ENCODE results near the gene TUBG2. TPM values are rescaled to one million over a fixed set of nuclear protein-coding genes. Genes with fewer than 3 reads are reported as not detected.
"Not testable (repeated sequence)": the region's sequence is repeated elsewhere in the genome, so short reads cannot be mapped to it uniquely, and the experiment has no call there.

Gene TUBG2
- total RNA-seq, 2 experiments from 2014 or later, result 9.0 to 9.2 TPM

DNA sequence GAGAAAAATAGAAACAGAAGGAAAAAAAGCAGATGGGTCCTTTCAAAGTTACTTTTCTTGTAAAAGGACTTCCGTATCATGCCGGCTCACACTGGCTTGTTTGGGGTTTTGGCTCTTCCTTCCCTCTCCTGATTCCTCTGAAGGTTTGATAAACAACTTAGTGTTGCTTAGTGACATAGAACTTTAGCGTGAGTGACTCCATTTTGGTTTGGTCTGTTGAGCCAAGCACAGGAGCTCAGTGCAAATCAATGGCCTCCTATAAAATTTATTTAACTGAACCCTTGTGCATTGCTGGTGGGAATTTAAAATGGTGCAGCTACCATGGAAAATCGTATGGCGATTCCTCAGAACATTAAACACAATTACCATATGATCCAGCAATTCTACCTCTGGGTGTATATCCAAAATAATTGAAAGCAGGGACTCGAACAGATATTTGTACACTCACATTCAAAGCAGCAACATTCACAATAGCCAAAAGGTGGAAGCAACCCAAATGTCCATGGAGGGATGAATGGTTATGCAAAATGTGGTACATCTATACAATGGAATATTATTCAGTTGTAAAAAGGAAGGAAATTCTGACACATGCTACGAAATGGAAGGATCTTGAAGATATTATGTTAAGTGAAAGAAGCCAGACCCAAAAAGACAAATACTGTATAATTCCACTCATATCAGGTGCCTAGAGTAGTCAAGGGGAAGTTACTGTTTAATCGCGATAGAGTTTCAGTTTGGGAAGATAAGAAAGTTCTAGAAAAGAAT, 1.1 kb upstream of the TUBG2 start:
- Mint-ChIP-seq H3K4me3 (peak overlapping the region; percentile 86), H3K27me3 (peaks cover 3% of the 10 kb centered on the region), H3K27ac (peak overlapping the region; percentile 29), H3K36me3 (ENCODE audit: low read depth) (no peaks in the 10 kb centered on the region), H3K4me1 (peaks cover 26% of the 10 kb centered on the region), H3K9me3 (ENCODE audit: low read depth) (no peaks in the 10 kb centered on the region)
- DNase-seq (no peak), ATAC-seq (no peak)
- intact Hi-C loops (cut with DNase I, micrococcal nuclease), result no loop called here
- ChIA-PET CTCF (interaction anchor here (1.1 kb wide), 1 partner anchor 78 kb away, joined by 4 read pairs; no protein-coding TSS in a partner anchor), POLR2A (no interaction called here)

DNA sequence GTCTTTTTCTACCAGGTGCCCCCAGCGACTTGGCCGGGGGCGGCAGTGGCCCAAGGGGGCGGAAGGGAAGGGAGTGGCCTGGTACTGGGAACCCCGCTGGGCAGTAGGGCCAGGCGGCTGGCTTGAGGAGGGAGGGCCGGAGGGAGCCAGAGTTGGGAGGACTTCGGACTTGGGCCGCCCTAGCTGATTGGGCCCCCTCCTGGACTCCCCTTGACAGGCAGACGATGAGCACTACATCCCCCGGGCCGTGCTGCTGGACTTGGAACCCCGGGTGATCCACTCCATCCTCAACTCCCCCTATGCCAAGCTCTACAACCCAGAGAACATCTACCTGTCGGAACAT, 819 bp downstream of the TUBG2 start:
- H3K36me3 Mint-ChIP-seq (ENCODE audit: low read depth); POLR2A ChIA-PET; ATAC-seq; DNase-seq; H3K9me3 Mint-ChIP-seq (ENCODE audit: low read depth); H3K27me3 Mint-ChIP-seq; H3K27ac Mint-ChIP-seq: not testable (repeated sequence)
- H3K4me1 Mint-ChIP-seq, result peaks cover 26% of the 10 kb centered on the region
- CTCF ChIA-PET, result interaction anchor here (0.9 to 1.7 kb wide), 2 partner anchors 19 to 82 kb away, joined by 4 to 8 read pairs; partner anchors contain the start of gene PSMC3IP
- H3K4me3 Mint-ChIP-seq, result peak overlapping the region; percentile 86
- intact Hi-C loops (cut with DNase I, micrococcal nuclease), result loop anchor here in 1 of 2 experiments (1.0 kb wide), 2 partner anchors 17 to 51 kb away; partner anchors contain the start of genes RETREG3 and TUBG1

DNA sequence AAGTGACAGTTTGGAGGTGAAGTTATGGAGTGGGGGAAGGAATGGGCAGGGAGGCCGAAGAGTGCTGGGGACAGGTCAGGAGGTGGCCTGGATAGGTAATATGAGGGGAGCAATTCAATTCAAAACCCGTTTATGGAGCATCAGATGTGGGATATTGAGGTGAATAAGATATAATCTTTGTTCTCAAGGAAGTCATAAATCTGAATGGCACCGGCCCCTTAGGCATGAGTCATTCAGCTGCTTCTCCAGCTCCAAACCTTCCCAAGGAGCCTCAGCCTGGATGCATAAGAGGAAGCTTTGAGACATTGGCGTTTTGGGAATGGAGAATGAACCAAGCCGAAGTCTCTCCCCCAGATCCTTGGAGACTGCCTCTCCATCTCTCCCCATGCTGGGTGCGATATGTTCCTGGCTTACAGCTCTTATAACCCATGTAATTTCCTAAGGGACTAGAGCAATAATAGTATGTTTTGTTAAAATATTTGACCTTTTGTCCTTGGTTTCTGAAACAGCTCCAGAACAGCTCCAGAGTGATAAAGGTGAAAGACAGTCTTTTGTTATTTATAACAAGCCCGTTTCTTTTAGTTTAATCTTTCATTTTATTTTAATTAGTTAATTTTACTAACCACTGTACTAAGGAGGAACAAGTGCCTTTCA, 1.7 kb downstream of the TUBG2 start:
- DNase-seq (no peak), ATAC-seq (no peak)
- peaks cover 21% of the 10 kb centered on the region for H3K4me1 Mint-ChIP-seq
- peaks cover 4% of the 10 kb centered on the region for H3K36me3 Mint-ChIP-seq (ENCODE audit: low read depth)
- H3K27me3 Mint-ChIP-seq, result no peaks in the 10 kb centered on the region
- CTCF ChIA-PET, result interaction anchor here (0.6 to 1.4 kb wide), 7 partner anchors 20 to 476 kb away, joined by 3 to 8 read pairs (median 4); partner anchors contain the start of genes HCRT, RETREG3 and TUBG1
- H3K27ac Mint-ChIP-seq, result no peak overlapping the region
- POLR2A ChIA-PET, result no interaction called here
- H3K9me3 Mint-ChIP-seq (ENCODE audit: low read depth), result no peaks in the 10 kb centered on the region
- intact Hi-C loops (cut with DNase I, micrococcal nuclease), result no loop called here
- no peak overlapping the region for H3K4me3 Mint-ChIP-seq

DNA sequence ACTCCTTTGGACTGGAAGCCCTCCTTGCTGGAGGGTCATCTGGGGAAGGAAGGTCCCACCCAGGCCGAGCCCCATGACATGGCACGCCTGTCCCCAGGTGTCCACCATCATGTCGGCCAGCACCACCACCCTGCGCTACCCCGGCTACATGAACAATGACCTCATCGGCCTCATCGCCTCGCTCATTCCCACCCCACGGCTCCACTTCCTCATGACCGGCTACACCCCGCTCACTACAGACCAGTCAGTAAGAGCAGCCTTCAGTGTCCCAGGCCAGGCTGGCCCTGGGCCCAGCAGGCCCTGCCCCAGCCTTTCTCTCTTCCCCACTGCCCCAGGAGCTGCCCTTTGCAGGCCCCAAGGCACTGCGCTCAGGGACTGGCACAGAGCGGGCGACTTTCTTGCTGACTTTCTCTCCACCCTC, 6.5 kb downstream of the TUBG2 start:
- intact Hi-C loops (cut with DNase I, micrococcal nuclease), result no loop called here
- Mint-ChIP-seq H3K4me1 (peaks cover 3% of the 10 kb centered on the region), H3K9me3 (ENCODE audit: low read depth) (no peaks in the 10 kb centered on the region), H3K27me3 (peaks cover 8% of the 10 kb centered on the region), H3K27ac (no peak overlapping the region), H3K4me3 (no peak overlapping the region), H3K36me3 (ENCODE audit: low read depth) (peaks cover 8% of the 10 kb centered on the region)
- ChIA-PET POLR2A (no interaction called here), CTCF (no interaction called here)
- ATAC-seq (no peak), DNase-seq (no peak)

DNA sequence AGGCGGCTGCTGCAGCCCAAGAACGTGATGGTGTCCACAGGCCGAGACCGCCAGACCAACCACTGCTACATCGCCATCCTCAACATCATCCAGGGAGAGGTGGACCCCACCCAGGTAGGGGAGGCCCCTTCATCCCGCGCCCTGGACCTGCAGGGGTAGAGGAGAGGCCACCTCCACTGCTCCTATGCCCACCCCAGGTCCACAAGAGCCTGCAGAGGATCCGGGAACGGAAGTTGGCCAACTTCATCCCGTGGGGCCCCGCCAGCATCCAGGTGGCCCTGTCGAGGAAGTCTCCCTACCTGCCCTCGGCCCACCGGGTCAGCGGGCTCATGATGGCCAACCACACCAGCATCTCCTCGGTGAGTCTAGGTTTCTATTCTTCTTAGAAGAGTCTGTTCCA, 7.0 kb downstream of the TUBG2 start:
- ATAC-seq; H3K4me3 Mint-ChIP-seq; H3K9me3 Mint-ChIP-seq (ENCODE audit: low read depth); POLR2A ChIA-PET; intact Hi-C loops (cut with DNase I, micrococcal nuclease); DNase-seq; H3K4me1 Mint-ChIP-seq; H3K27ac Mint-ChIP-seq; H3K36me3 Mint-ChIP-seq (ENCODE audit: low read depth): not testable (repeated sequence)
- H3K27me3 Mint-ChIP-seq, result peaks cover 13% of the 10 kb centered on the region
- CTCF ChIA-PET, result interaction anchor here (0.7 kb wide), 1 partner anchor 97 kb away, joined by 3 read pairs; no protein-coding TSS in a partner anchor

GRCh38 chr17:42667088-42667951, 8.2 kb downstream of the TUBG2 start:
- Mint-ChIP-seq H3K9me3 (ENCODE audit: low read depth) (no peaks in the 10 kb centered on the region), H3K27ac (no peak overlapping the region), H3K4me1 (peaks cover 15% of the 10 kb centered on the region), H3K36me3 (ENCODE audit: low read depth) (peaks cover 8% of the 10 kb centered on the region), H3K4me3 (no peak overlapping the region), H3K27me3 (peaks cover 20% of the 10 kb centered on the region)
- ChIA-PET CTCF (interaction anchor here (0.6 to 1.6 kb wide), 5 partner anchors 12 to 1177 kb away, joined by 3 to 4 read pairs (median 3); partner anchors contain the start of gene KRT36), POLR2A (interaction anchor here (0.5 to 0.6 kb wide), 2 partner anchors 36 to 59 kb away, joined by 3 read pairs; no protein-coding TSS in a partner anchor)
- ATAC-seq, result no peak
- DNase-seq, result no peak
- intact Hi-C loops (cut with DNase I, micrococcal nuclease), result no loop called here

DNA sequence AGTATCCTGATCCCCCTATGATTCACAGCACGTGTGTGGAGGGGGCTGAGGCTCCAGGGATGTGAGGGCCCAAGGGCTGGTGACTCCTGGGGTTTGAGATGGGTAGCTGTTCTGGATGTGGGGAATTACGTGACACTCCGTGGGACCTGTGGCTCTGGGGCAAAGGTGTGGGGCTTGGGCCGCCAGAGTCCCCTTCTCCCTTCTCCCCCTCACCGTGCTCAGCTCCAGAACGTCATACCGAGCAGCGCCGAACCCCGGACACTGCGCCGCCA, 10.6 kb downstream of the TUBG2 start:
- no peak for DNase-seq
- no peak for ATAC-seq
- intact Hi-C loops (cut with DNase I, micrococcal nuclease), result no loop called here
- POLR2A ChIA-PET, result no interaction called here
- Mint-ChIP-seq H3K4me3 (no peak overlapping the region), H3K36me3 (ENCODE audit: low read depth) (peaks cover 8% of the 10 kb centered on the region), H3K27me3 (peaks cover 25% of the 10 kb centered on the region), H3K9me3 (ENCODE audit: low read depth) (no peaks in the 10 kb centered on the region), H3K27ac (no peak overlapping the region), H3K4me1 (peaks cover 19% of the 10 kb centered on the region)
- CTCF ChIA-PET, result interaction anchor here (0.5 to 2.0 kb wide), 2 partner anchors 91 to 375 kb away, joined by 3 to 4 read pairs; no protein-coding TSS in a partner anchor

- ChIA-PET CTCF (interaction anchor here (0.8 to 2.0 kb wide), 3 partner anchors 14 to 92 kb away, joined by 3 to 4 read pairs (median 3); partner anchors contain the start of genes RETREG3 and TUBG1), POLR2A (no interaction called here)
- Mint-ChIP-seq H3K4me3 (peak overlapping the region; percentile 56), H3K27me3 (peaks cover 30% of the 10 kb centered on the region), H3K9me3 (ENCODE audit: low read depth) (no peaks in the 10 kb centered on the region), H3K4me1 (peaks cover 21% of the 10 kb centered on the region), H3K27ac (no peak overlapping the region), H3K36me3 (ENCODE audit: low read depth) (peaks cover 8% of the 10 kb centered on the region)
- DNase-seq (peak; percentile 67), ATAC-seq (peak; percentile 64)
- intact Hi-C loops (cut with DNase I, micrococcal nuclease), result loop anchor here in 1 of 2 experiments (10.0 kb wide), 1 partner anchor 325 kb away; no protein-coding TSS in a partner anchor
Measured at GRCh38 chr17:42669977-42670788, 11.1 kb downstream of the TUBG2 start.

DNA sequence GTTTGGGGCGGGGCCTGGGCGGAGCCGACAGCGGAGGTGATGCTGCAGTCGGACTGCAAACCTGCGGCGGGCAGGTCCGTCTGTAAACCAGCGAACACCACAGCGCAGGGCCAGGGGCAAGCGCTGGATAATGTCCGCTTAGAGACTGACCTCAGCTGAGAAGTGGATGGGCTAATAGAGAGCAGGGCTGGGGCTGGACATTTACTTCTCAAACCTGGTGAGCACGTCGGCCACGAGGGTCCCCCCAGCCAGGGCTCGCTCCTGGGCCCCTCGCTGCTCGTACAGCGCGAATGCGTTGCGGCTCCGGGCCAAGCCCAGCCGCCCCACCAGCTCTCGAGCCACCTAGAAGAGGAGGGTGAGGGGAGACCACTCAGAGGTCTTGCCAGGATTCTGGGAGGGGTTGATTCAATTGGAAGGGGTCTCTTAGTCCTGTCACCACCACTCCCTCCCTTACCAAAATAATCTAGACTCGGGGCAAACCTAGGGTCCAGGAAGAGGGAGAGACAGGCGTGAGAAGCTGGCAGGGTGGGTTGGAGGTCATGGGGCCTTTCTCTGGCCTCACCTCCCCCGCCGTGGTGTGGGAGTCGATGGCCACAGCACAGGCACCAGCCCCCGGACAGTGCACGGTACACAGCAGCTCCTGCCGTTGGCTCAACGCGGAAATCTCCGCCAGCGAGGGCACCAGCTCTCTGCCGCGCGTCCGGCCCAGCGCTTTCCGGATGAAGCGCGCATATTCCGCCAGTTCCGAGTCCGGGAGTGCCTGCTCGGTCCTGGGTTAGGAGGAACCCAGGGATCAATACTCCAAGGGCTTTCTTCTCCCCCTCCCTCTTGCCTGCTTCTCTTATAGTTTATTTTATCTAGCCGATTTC, 11.9 kb downstream of the TUBG2 start:
- POLR2A ChIA-PET, result interaction anchor here (0.8 kb wide), 1 partner anchor 13 kb away, joined by 3 read pairs; no protein-coding TSS in a partner anchor
- Mint-ChIP-seq H3K27ac (no peak overlapping the region), H3K27me3 (peaks cover 30% of the 10 kb centered on the region), H3K4me1 (peaks cover 21% of the 10 kb centered on the region), H3K9me3 (ENCODE audit: low read depth) (no peaks in the 10 kb centered on the region), H3K36me3 (ENCODE audit: low read depth) (peaks cover 3% of the 10 kb centered on the region), H3K4me3 (peak overlapping the region; percentile 56)
- peak; percentile 53 for ATAC-seq
- intact Hi-C loops (cut with DNase I, micrococcal nuclease), result loop anchor here in 1 of 2 experiments (10.0 kb wide), 1 partner anchor 326 kb away; no protein-coding TSS in a partner anchor
- DNase-seq, result peak; percentile 55
- CTCF ChIA-PET, result interaction anchor here (0.6 to 1.0 kb wide), 7 partner anchors 8 to 94 kb away, joined by 3 to 5 read pairs (median 3); partner anchors contain the start of genes PSMC3IP, RETREG3 and TUBG1

Measured in activated CD4-positive, alpha-beta T cell treated with anti-CD3 and anti-CD28 coated beads for 36 hours (primary cell).